Memory B cell (primary cell): Measurements from ENCODE around the gene IFIT3.
"Not testable (repeated sequence)": the region's sequence is repeated elsewhere in the genome, so short reads cannot be mapped to it uniquely, and the experiment has no call there.

ENCODE experiments used
- ATAC-seq: fragments of 150-1000 bp; cut with Tn5 transposase; 2 replicates; pipeline ENCODE4 v1.10.0; 2021; ENCODE audit warnings: low read depth, mild to moderate bottlenecking, moderate library complexity
- DNase-seq, 2 donors: peaks; one replicate each; pipeline ENCODE4 v3.0.0; 2022; ENCODE audit warnings: low spot score in 2 of 2
- H3K27ac Mint-ChIP-seq: one replicate; pipeline ENCODE4 v1.8.0; 2022; ENCODE audit warnings: mild to moderate bottlenecking, moderate library complexity, mixed read lengths
- H3K27me3 Mint-ChIP-seq: one replicate; pipeline ENCODE4 v1.8.0; 2022; ENCODE audit warnings: mixed read lengths
- H3K36me3 Mint-ChIP-seq: one replicate; pipeline ENCODE4 v1.8.0; 2022; ENCODE audit warnings: mild to moderate bottlenecking, mixed read lengths
- H3K4me1 Mint-ChIP-seq: one replicate; pipeline ENCODE4 v1.8.0; 2022; ENCODE audit warnings: mixed read lengths
- H3K4me3 Mint-ChIP-seq: one replicate; pipeline ENCODE4 v1.8.0; 2022; ENCODE audit warnings: mild to moderate bottlenecking, moderate library complexity, mixed read lengths
- H3K9me3 Mint-ChIP-seq: one replicate; pipeline ENCODE4 v1.8.0; 2022; ENCODE audit warnings: mixed read lengths

Gene IFIT3, protein sequence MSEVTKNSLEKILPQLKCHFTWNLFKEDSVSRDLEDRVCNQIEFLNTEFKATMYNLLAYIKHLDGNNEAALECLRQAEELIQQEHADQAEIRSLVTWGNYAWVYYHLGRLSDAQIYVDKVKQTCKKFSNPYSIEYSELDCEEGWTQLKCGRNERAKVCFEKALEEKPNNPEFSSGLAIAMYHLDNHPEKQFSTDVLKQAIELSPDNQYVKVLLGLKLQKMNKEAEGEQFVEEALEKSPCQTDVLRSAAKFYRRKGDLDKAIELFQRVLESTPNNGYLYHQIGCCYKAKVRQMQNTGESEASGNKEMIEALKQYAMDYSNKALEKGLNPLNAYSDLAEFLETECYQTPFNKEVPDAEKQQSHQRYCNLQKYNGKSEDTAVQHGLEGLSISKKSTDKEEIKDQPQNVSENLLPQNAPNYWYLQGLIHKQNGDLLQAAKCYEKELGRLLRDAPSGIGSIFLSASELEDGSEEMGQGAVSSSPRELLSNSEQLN

DNA sequence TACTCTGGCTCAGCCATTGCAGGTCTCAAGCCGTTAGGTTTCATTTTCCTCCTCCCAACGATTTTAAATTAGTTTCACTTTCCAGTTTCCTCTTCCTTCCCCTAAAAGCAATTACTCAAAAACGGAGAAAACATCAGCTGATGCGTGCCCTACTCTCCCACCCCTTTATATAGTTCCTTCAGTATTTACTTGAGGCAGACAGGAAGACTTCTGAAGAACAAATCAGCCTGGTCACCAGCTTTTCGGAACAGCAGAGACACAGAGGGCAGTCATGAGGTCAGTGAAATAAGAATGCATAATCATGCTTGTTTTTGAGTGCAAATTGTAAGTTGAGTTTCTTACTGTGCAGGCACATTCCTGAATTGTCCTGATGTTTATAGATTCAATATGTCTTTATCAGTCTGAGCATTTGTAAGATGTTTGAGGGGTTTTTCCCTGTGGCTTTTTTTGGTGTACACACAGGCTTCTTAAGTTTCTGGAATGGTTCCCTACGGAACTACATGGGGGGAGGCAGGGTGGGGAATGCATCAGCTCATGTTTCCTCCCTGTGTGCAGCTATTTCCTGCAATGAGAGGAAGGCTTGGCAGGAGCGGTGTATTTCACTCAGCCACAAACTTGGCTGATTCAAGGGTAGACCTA is at the start of gene IFIT3:
TSS of gene IFIT3 (plus strand) at position 195 of the 639 bp plus-strand sequence. CDS start at position 272, 77 bp downstream.
- Mint-ChIP-seq H3K36me3 (no peaks in the 10 kb centered on the region), H3K27ac (peak within 1 kb of the TSS; percentile 94), H3K27me3 (no peaks in the 10 kb centered on the region), H3K4me3 (peak within 1 kb of the TSS; percentile 94), H3K4me1 (peaks cover 41% of the 10 kb centered on the region), H3K9me3 (no peaks in the 10 kb centered on the region)
- ATAC-seq (peak; percentile 37), DNase-seq (no peak)

DNA sequence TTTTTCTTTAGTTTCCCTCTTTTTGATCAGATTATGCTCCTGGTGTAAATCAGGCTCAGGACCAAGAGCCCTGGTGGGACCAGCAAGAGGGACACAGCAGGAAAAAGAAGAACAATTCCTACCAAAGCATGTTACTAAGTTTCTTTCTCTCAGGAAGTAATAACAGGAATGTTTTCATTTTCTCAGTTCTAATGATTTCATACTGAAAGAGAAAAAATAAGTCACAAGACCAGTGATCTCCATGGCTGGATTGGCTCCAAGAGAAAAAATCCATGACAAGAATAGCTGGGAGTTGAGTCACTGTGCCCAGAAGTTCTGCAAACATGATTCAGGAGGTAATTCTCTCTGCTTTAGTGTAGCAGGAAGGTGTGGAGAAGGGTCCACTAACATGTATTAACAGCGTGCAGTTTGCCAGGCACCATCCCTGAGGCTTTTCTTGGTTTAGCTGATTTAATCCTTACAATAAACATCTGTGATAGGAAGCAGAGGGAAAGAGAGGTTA is 49.7 kb upstream of the IFIT3 start:
- no peaks in the 10 kb centered on the region for H3K9me3 Mint-ChIP-seq
- DNase-seq (no peak), ATAC-seq (no peak)
- no peaks in the 10 kb centered on the region for H3K4me1 Mint-ChIP-seq
- H3K4me3 Mint-ChIP-seq: no peak overlapping the region
- no peaks in the 10 kb centered on the region for H3K36me3 Mint-ChIP-seq
- H3K27me3 Mint-ChIP-seq: no peaks in the 10 kb centered on the region
- H3K27ac Mint-ChIP-seq: no peak overlapping the region

DNA sequence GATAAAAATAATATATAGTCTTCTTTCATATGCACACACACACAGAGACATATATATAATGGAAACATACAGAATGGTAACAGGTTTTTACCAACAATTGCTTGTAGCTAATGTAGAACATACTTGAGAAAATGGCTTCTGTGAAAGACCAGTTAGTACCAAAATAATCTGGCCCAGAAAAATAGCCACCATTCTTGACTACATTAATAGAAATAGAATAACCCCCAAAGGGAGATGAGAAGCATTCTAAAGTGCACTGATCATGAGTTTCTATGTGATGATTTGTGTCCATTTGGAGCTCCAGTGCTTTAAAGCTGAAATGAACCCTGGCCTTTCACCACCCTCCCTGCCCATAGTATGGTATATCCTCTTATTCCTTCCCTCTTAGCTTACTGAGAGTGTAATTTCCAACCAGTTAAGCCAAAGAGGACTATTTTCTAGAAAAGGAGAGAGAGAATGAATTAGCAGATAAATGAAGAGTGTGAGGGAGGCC is 48.9 kb upstream of the IFIT3 start:
- no peaks in the 10 kb centered on the region for H3K9me3 Mint-ChIP-seq
- H3K27me3 Mint-ChIP-seq: no peaks in the 10 kb centered on the region
- ATAC-seq: no peak
- no peak overlapping the region for H3K4me3 Mint-ChIP-seq
- no peaks in the 10 kb centered on the region for H3K36me3 Mint-ChIP-seq
- H3K4me1 Mint-ChIP-seq: peaks cover 3% of the 10 kb centered on the region
- no peak overlapping the region for H3K27ac Mint-ChIP-seq
- DNase-seq: no peak

DNA sequence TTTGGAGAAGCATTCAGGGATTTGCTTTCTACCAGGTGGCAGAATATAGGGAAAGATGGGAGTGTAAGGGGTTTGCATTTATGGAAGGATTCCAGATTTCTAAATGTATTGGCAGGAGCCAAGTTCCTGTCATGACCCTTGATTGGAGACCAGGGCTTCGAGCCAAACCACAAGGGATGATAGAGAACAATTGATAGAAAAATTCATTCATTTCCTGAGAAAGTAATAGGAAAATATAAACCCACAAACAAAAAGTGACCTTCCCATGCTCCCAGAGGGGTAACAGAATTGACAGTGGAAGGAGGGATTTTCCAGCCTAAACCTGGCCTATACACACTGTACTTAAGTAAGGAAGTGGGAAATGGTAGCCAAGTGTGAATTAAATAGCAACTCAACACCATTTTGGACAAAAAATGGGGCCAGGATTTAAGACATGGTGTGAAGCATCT is 48.4 kb upstream of the IFIT3 start:
- ATAC-seq: no peak
- no peaks in the 10 kb centered on the region for H3K9me3 Mint-ChIP-seq
- DNase-seq: no peak
- no peak overlapping the region for H3K4me3 Mint-ChIP-seq
- H3K4me1 Mint-ChIP-seq: peaks cover 3% of the 10 kb centered on the region
- H3K27me3 Mint-ChIP-seq: no peaks in the 10 kb centered on the region
- H3K36me3 Mint-ChIP-seq: no peaks in the 10 kb centered on the region
- no peak overlapping the region for H3K27ac Mint-ChIP-seq

DNA sequence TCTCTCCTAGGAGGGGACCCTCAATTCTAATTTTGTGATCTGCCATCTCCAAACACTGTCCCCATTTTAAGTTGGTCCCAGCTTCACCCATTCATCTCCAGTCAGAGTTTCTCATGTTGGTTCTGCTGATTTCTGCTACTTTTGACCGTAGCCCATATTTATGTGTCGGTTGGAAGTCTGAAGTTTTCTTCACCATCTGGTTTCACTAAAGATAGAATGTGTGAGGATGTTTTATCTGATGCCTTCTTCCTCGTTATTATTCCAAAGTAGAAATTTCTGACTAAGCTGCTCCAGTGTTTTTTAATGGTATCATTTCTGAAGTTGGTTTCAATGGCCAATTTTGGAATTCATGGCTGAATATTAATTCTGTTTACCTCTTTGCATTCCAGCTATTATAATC is 47.3 kb upstream of the IFIT3 start:
- H3K27me3 Mint-ChIP-seq: no peaks in the 10 kb centered on the region
- no peaks in the 10 kb centered on the region for H3K36me3 Mint-ChIP-seq
- H3K9me3 Mint-ChIP-seq: no peaks in the 10 kb centered on the region
- H3K27ac Mint-ChIP-seq: no peak overlapping the region
- no peak for ATAC-seq
- no peak for DNase-seq
- no peak overlapping the region for H3K4me3 Mint-ChIP-seq
- H3K4me1 Mint-ChIP-seq: peaks cover 3% of the 10 kb centered on the region

DNA sequence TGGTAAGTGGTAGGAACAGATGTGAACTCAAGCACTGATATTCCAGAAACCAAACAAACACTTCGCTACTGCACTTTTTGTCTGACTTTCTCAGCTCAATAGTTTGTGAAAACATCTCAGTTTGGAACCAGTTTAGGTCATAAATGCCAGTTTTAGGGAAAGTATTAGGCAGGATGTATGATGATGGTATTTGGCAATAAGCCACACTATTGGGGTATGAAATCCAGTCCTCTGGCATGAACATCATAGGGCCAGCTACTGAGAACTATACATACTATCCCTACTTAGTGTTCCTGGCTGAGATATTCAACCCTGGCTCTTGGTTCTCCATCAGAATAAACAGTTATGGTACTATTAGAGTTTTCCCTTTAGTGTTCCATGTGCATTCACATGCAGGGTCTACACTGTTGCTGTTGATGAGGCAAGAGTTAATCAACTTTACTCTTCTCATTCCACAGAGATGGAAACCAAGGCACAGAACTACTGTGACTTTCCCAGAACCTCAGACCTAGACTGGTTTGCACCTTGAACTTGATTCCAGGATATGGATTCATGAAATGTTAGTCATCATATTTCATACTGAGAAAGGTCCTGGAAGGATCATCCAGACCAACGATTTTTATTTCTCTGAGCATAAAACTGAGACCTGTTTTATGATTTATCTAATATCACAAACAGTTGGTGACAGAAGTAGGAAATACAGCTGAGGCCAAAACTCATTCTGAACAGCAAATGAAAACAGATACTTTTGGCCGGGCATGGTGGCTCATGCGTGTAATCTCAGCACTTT is 46.0 kb upstream of the IFIT3 start:
- Mint-ChIP-seq H3K4me3 (no peak overlapping the region), H3K27me3 (no peaks in the 10 kb centered on the region), H3K27ac (no peak overlapping the region), H3K9me3 (no peaks in the 10 kb centered on the region), H3K4me1 (peaks cover 3% of the 10 kb centered on the region), H3K36me3 (no peaks in the 10 kb centered on the region)
- no peak for ATAC-seq
- no peak for DNase-seq

DNA sequence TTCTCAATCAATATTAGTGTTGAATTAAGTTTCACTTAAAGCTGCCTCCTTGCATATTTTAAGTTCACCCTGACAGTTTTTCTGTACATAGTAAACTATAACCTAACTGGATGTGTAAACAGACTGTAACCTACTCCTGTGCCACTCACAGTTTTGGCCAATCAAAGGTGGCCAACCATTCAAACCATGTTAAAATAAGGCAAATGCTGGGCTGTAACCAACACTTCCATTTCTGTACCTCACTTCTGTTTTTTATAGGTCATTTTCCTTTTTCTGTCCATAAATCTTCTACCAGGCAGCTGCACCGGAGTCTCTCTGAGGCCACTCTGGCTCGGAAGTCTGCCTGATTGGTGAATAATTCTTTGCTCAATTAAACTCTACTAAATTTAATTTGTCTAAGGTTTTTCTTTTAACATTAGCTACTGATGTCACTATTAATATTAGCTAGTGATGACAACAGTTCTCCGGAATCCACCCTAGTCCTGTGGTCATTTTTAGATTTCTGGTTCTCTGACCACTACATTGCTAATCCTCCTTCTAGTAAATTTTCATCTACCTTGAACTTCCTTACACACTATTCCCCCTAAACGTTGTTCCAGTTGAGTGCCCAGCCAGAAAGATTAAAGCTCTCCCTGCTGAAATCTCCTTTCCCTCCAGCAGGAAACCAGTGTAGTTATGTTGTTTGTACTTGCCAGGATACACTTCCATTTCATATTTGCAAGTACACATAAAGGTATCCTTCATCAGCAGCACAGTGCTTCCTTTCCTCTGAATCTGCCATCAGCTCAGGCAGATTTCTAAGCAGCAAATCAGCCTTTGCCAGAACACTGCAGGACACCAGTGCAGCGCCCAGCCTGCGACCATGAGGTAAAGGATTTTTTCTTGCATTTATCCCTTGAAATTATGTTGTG is 44.5 kb upstream of the IFIT3 start:
- ATAC-seq: no peak
- H3K36me3 Mint-ChIP-seq: no peaks in the 10 kb centered on the region
- no peak for DNase-seq
- no peak overlapping the region for H3K4me3 Mint-ChIP-seq
- H3K27me3 Mint-ChIP-seq: no peaks in the 10 kb centered on the region
- no peaks in the 10 kb centered on the region for H3K9me3 Mint-ChIP-seq
- peaks cover 3% of the 10 kb centered on the region for H3K4me1 Mint-ChIP-seq
- H3K27ac Mint-ChIP-seq: no peak overlapping the region

DNA sequence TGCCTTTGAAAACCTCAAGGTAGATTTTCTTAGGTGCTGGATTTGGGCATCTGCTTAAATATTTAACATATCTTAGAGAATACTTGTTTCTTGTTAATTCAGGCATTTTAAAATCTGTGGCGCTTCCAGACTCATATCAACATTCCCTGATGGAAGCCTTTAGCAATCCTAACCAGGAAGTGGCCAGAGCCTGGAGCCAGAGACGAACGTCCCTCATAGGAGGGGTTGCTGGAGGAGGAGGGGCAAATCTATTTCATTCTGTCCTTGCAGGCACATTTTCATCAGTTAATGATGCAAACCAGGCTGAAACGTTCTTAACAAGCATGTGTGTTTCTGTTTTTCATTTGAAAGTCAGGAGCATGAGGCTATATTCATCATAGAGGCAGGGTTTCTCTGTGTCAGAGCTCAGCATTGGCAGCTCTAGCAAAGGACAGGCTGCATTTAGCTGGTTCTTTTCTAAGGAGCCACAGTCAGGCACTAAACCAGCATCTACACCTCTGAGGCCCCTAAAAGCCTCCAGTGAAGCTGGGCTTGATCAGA is 43.8 kb upstream of the IFIT3 start:
- Mint-ChIP-seq H3K36me3 (no peaks in the 10 kb centered on the region), H3K4me3 (no peak overlapping the region), H3K27me3 (no peaks in the 10 kb centered on the region), H3K9me3 (no peaks in the 10 kb centered on the region), H3K4me1 (peaks cover 3% of the 10 kb centered on the region), H3K27ac (no peak overlapping the region)
- DNase-seq (no peak), ATAC-seq (no peak)

DNA sequence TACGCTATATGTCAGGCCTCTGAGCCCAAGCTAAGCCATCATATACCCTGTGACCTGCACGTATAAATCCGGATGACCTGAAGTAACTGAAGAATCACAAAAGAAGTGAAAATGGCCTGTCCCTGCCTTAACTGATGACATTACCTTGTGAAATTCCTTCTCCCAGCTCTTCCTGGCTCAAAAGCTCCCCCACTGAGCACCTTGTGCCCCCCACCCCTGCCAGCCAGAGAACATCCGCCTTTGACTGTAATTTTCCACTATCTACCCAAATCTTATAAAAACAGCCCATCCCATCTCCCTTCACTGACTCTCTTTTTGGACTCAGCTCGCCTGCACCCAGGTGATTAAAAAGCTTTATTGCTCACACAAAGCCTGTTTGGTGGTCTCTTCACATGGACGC is 43.1 kb upstream of the IFIT3 start:
- not testable (repeated sequence) for H3K27ac Mint-ChIP-seq, ATAC-seq, DNase-seq, H3K36me3 Mint-ChIP-seq, H3K4me1 Mint-ChIP-seq, H3K27me3 Mint-ChIP-seq, H3K4me3 Mint-ChIP-seq, H3K9me3 Mint-ChIP-seq

DNA sequence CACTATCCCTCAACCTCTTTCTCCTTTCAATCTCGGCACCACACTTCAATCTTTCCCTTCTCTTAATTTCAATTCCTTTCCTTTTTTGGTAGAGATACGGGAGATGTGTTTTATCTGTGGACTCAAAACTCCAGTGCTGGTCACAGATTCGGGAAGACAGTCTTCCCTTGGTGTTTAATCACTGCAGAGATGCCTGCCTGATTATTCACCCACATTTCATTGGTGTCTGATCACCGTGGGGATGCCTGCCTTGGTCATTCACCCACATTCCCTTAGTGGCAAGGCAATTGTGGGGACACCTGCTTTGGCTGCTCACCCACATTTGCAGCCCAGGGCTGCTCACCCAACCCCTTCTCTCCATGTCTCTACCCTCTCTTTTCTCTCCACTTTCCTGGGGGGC is 42.5 kb upstream of the IFIT3 start:
- not testable (repeated sequence) for H3K36me3 Mint-ChIP-seq, DNase-seq, H3K9me3 Mint-ChIP-seq, H3K27me3 Mint-ChIP-seq, H3K4me1 Mint-ChIP-seq, H3K27ac Mint-ChIP-seq, H3K4me3 Mint-ChIP-seq, ATAC-seq

DNA sequence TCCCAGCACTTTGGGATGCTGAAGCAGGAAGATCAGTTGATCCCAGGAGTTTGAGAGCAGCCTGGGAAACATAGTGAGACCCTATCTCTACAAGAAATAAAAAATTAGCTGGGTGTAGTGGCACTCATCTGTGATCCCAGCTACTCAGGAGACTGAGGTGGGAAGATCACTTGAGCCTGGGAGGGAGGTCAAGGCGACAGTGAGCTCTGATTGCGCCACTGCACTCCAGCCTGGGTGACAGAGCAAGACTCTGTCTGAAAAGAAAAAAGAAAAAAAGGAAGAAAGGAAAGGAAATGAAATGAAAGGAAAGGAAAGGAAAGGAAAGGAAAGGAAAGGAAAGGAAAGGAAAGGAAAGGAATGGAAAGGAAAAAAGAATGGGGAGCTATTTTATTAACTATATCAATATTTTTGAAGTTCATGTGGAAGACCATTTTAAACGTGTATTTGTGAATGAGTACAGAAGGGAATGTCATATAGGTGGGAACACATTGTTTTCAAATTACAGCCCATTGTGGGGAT is 33.0 kb upstream of the IFIT3 start:
- ATAC-seq: no peak
- H3K27ac Mint-ChIP-seq: no peak overlapping the region
- H3K4me3 Mint-ChIP-seq: no peak overlapping the region
- peaks cover 6% of the 10 kb centered on the region for H3K9me3 Mint-ChIP-seq
- DNase-seq: no peak
- H3K36me3 Mint-ChIP-seq: peaks cover 3% of the 10 kb centered on the region
- no peaks in the 10 kb centered on the region for H3K27me3 Mint-ChIP-seq
- H3K4me1 Mint-ChIP-seq: peaks cover 12% of the 10 kb centered on the region

DNA sequence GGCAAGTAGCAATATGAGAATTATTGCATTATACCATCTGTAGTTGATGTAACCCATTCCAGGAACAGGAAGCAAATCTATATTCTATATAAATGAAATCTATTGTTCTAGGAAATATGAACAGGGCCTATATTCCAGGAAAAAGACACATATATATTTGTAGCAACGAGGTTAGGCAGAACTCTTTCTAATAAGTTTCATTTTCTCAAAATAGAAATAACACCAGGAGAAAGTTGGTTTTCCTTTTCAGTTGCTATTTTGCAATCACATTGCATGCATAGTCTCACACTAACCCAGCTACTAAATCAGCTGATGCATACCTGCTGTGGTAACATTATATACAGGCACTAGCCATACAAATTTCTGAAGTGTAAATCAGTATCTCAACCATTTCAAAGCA is 32.2 kb upstream of the IFIT3 start:
- H3K4me3 Mint-ChIP-seq: no peak overlapping the region
- ATAC-seq: no peak
- peak overlapping the region; percentile 81 for H3K27ac Mint-ChIP-seq

More for the DNA sequence above, 32.2 kb upstream of the IFIT3 start:
- peaks cover 12% of the 10 kb centered on the region for H3K4me1 Mint-ChIP-seq
- H3K9me3 Mint-ChIP-seq: peaks cover 6% of the 10 kb centered on the region
- H3K36me3 Mint-ChIP-seq: peaks cover 3% of the 10 kb centered on the region
- H3K27me3 Mint-ChIP-seq: no peaks in the 10 kb centered on the region
- no peak for DNase-seq
